GM23338 (cell line): ENCODE results near the gene FCSK. TPM values are rescaled to one million over a fixed set of nuclear protein-coding genes. Genes with fewer than 3 reads are reported as not detected.

Experiments
- ATAC-seq: fragments of 200-7000 bp; cut with Tn5 transposase; 3 replicates; pipeline ENCODE4 v1.9.1; 2020
- DNase-seq: peaks from one replicate; pipeline ENCODE4 v3.0.0-alpha.2; 2015; ENCODE audit warnings: low spot score
- H2AFZ ChIP-seq: fragments of 200-600 bp; sonication (generic); 2 replicates; pipeline ENCODE4 v1.8.0; 2016; ENCODE audit warnings: antibody characterized with exemption, mild to moderate bottlenecking, moderate library complexity
- H3F3A ChIP-seq: fragments of 200-600 bp; sonication (generic); replicated peaks from 2 replicates; pipeline ENCODE4 v1.8.0; 2017; ENCODE audit warnings: antibody characterized with exemption, mixed run types, low read depth
- H3K27ac ChIP-seq: fragments of 200-600 bp; sonication (generic); 2 replicates; pipeline ENCODE4 v1.6.1; 2016; ENCODE audit warnings: low read depth
- H3K27me3 ChIP-seq: fragments of 200-600 bp; sonication (generic); 2 replicates; pipeline ENCODE4 v1.8.0; 2016; ENCODE audit warnings: mild to moderate bottlenecking, mixed run types, moderate library complexity; ENCODE audit not compliant: insufficient read depth
- H3K36me3 ChIP-seq: fragments of 200-600 bp; sonication (generic); 2 replicates; pipeline ENCODE4 v1.8.0; 2016; ENCODE audit warnings: mild to moderate bottlenecking; ENCODE audit not compliant: insufficient read depth
- H3K4me1 ChIP-seq: fragments of 200-600 bp; sonication (generic); 2 replicates; pipeline ENCODE4 v1.8.0; 2016; ENCODE audit warnings: mild to moderate bottlenecking, moderate library complexity; ENCODE audit not compliant: insufficient read depth
- H3K4me2 ChIP-seq: fragments of 200-600 bp; sonication (generic); 2 replicates; pipeline ENCODE4 v1.7.1; 2017; ENCODE audit warnings: mixed run types
- H3K4me3 ChIP-seq: fragments of 200-600 bp; sonication (generic); 2 replicates; pipeline ENCODE4 v1.6.1; 2016; ENCODE audit warnings: mixed run types
- H3K79me2 ChIP-seq: fragments of 200-600 bp; sonication (generic); replicated peaks from 2 replicates; pipeline ENCODE4 v1.8.0; 2017; ENCODE audit warnings: mild to moderate bottlenecking; ENCODE audit not compliant: insufficient read depth
- H3K9me2 ChIP-seq: fragments of 200-600 bp; sonication (generic); 2 replicates; pipeline ENCODE4 v1.8.0; 2017; ENCODE audit not compliant: insufficient read depth
- H4K20me1 ChIP-seq: fragments of 200-600 bp; sonication (generic); replicated peaks from 2 replicates; pipeline ENCODE4 v1.8.0; 2017; ENCODE audit warnings: mild to moderate bottlenecking; ENCODE audit not compliant: insufficient read depth
- H3K27ac Mint-ChIP-seq: 2 replicates; pipeline ENCODE4 v1.8.0; 2020; ENCODE audit warnings: inconsistent platforms, mild to moderate bottlenecking, moderate library complexity, mixed read lengths
- H3K27me3 Mint-ChIP-seq: 3 replicates; pipeline ENCODE4 v1.8.0; 2022; ENCODE audit warnings: low read depth, mild to moderate bottlenecking, moderate library complexity, mixed read lengths, inconsistent platforms; ENCODE audit not compliant: insufficient read depth, poor library complexity
- H3K36me3 Mint-ChIP-seq: 3 replicates; pipeline ENCODE4 v1.8.0; 2021; ENCODE audit warnings: low read depth, mild to moderate bottlenecking, inconsistent platforms, moderate library complexity, mixed read lengths
- H3K4me1 Mint-ChIP-seq: 3 replicates; pipeline ENCODE4 v1.8.0; 2020; ENCODE audit warnings: mild to moderate bottlenecking, inconsistent platforms, mixed read lengths
- H3K4me3 Mint-ChIP-seq: 3 replicates; pipeline ENCODE4 v1.8.0; 2021; ENCODE audit warnings: moderate library complexity, mild to moderate bottlenecking, inconsistent platforms, mixed read lengths
- H3K9me3 Mint-ChIP-seq: 3 replicates; pipeline ENCODE4 v1.8.0; 2020; ENCODE audit warnings: moderate library complexity, mild to moderate bottlenecking, inconsistent platforms, mixed read lengths
- CREB1 ChIP-seq: fragments of 250-450 bp; sonication (Bioruptor Pico); IDR thresholded peaks from 2 replicates; pipeline ENCODE4 v1.5.0; 2020; ENCODE audit warnings: low read depth, mild to moderate bottlenecking, moderate library complexity
- CTCF ChIP-seq, 2 experiments: fragments of 200-600 bp in 1 of 2; sonication (generic) in 1 of 2; conservative IDR thresholded peaks; 2 replicates each; pipeline versions ENCODE4 v1.5.1 to v1.6.1; 2016 to 2017; ENCODE audit warnings: antibody characterized with exemption in 2 of 2, low read depth in 2 of 2, mild to moderate bottlenecking in 2 of 2, moderate library complexity in 1 of 2
- ETS1 ChIP-seq: IDR thresholded peaks from 2 replicates; pipeline ENCODE4 v1.6.1; 2016; ENCODE audit warnings: antibody characterized with exemption
- EZH2 ChIP-seq: fragments of 200-600 bp; sonication (generic); IDR thresholded peaks from one replicate; pipeline ENCODE4 v1.8.0; 2017; ENCODE audit warnings: antibody characterized with exemption, mild to moderate bottlenecking, low read depth; ENCODE audit not compliant: unreplicated experiment
- EZH2phosphoT487 ChIP-seq: fragments of 200-600 bp; sonication (generic); IDR thresholded peaks from one replicate; pipeline ENCODE4 v1.8.1; 2018; ENCODE audit warnings: antibody characterized with exemption; ENCODE audit not compliant: unreplicated experiment
- JUNB ChIP-seq: IDR thresholded peaks from one replicate; pipeline ENCODE4 v1.6.1; 2016; ENCODE audit warnings: antibody characterized with exemption; ENCODE audit not compliant: unreplicated experiment
- NANOG ChIP-seq: IDR thresholded peaks from 2 replicates; pipeline ENCODE4 v1.6.1; 2016; ENCODE audit warnings: antibody characterized with exemption, borderline replicate concordance
- POLR2AphosphoS5 ChIP-seq: IDR thresholded peaks from 2 replicates; pipeline ENCODE4 v1.6.1; 2016; ENCODE audit warnings: antibody characterized with exemption, low read depth
- REST ChIP-seq: IDR thresholded peaks from one replicate; pipeline ENCODE4 v1.6.1; 2018; ENCODE audit warnings: antibody characterized with exemption; ENCODE audit not compliant: unreplicated experiment
- STAT1 ChIP-seq: IDR thresholded peaks from one replicate; pipeline ENCODE4 v1.6.1; 2016; ENCODE audit warnings: antibody characterized with exemption; ENCODE audit not compliant: unreplicated experiment
- ZNF114 ChIP-seq: fragments of 250-450 bp; sonication (Bioruptor Pico); IDR thresholded peaks from 2 replicates; pipeline ENCODE4 v1.5.0; 2020; ENCODE audit warnings: mild to moderate bottlenecking, moderate library complexity
- ZNF331 ChIP-seq: fragments of 250-450 bp; sonication (Bioruptor Pico); IDR thresholded peaks from 2 replicates; pipeline ENCODE4 v1.5.0; 2020; ENCODE audit warnings: low read depth, mild to moderate bottlenecking, moderate library complexity
- ZNF462 ChIP-seq: fragments of 250-450 bp; sonication (Bioruptor Pico); IDR thresholded peaks from 2 replicates; pipeline ENCODE4 v1.5.0; 2020; ENCODE audit warnings: mild to moderate bottlenecking, moderate library complexity
- polyA plus RNA-seq: library from polyadenylated mRNA; unstranded; fragments of >200 nt; fragmentation: Nextera tagmentation; extraction: Ambion mirVana; gene quantifications from 2 replicates; pipeline ENCODE4 v1.2.1, GENCODE V29; 2016
- total RNA-seq: library from RNA; depleted of rRNA; stranded (reverse); fragments of >200 nt; shearing (Covaris generic); gene quantifications from 2 replicates; pipeline ENCODE4 v1.2.3, GENCODE V29; 2014

Gene FCSK
- total and polyA plus RNA-seq, 2 experiments from 2014 or later: 2.3 to 4.0 TPM

GRCh38 chr16:70484867-70485266 lies 30.5 kb downstream of the FCSK start (continued):
- TF ChIP-seq NANOG (no peak), EZH2 (no peak)

GRCh38 chr16:70490261-70490660 lies 35.9 kb downstream of the FCSK start:
- no peak for TF ChIP-seq EZH2phosphoT487
- TF ChIP-seq REST: no peak
- no peak for TF ChIP-seq ZNF114 (CRISPR knock-in tag)
- no peak for TF ChIP-seq CTCF (conservative IDR thresholded peaks at IDR 0.05; ENCODE audit: low read depth in 2 of 2)
- TF ChIP-seq ZNF462 (CRISPR knock-in tag): no peak
- no peak for TF ChIP-seq JUNB
- TF ChIP-seq STAT1: no peak
- TF ChIP-seq ZNF331 (CRISPR knock-in tag): no peak
- TF ChIP-seq ETS1: no peak
- TF ChIP-seq EZH2: no peak
- TF ChIP-seq NANOG: no peak
- no peak for TF ChIP-seq POLR2AphosphoS5
- TF ChIP-seq CREB1 (CRISPR knock-in tag): no peak
- Mint-ChIP-seq H3K27ac (no peak overlapping the region), H3K27me3 (peaks cover 1% of the 10 kb centered on the region), H3K4me1 (no peaks in the 10 kb centered on the region), H3K4me3 (no peak overlapping the region), H3K9me3 (no peaks in the 10 kb centered on the region), H3K36me3 (peaks cover 20% of the 10 kb centered on the region)
- Histone ChIP-seq H3K27me3 (no peaks in the 10 kb centered on the region), H2AFZ (no peak overlapping the region), H4K20me1 (peaks cover 4% of the 10 kb centered on the region; the same call in 1 of the 2 replicates), H3K27ac (no peak overlapping the region), H3F3A (no peaks in the 10 kb centered on the region), H3K4me3 (no peak overlapping the region), H3K4me1 (no peaks in the 10 kb centered on the region), H3K36me3 (no peaks in the 10 kb centered on the region; the same call in 1 of the 2 replicates), H3K9me2 (no peaks in the 10 kb centered on the region), H3K4me2 (no peak overlapping the region), H3K79me2 (no peaks in the 10 kb centered on the region)
- ATAC-seq: no peak
- no peak for DNase-seq
